Natural killer cell (primary cell): Measurements from ENCODE around the gene REXO4. TPM values are rescaled to one million over a fixed set of nuclear protein-coding genes. Genes with fewer than 3 reads are reported as not detected.

Experiments used
- ATAC-seq, 3 donors: fragments of 150-1000 bp in 2 of 3; fragments of 200-7000 bp in 1 of 3; cut with Tn5 transposase; 1 replicate in 1 of 3; 2 replicates in 2 of 3; pipeline ENCODE4 v1.10.0; 2021; ENCODE audit warnings: mild to moderate bottlenecking in 2 of 3, moderate library complexity in 2 of 3
- DNase-seq, 2 donors: peaks; one replicate each; pipeline versions ENCODE4 v3.0.0 to v3.0.0-alpha.2; 2013 to 2021; ENCODE audit warnings: mixed read lengths in 1 of 2
- H3K27ac ChIP-seq: one replicate; pipeline ENCODE4 v1.5.1; 2013; ENCODE audit warnings: mild to moderate bottlenecking, low read length
- H3K27me3 ChIP-seq: one replicate; pipeline ENCODE4 v1.6.1; 2013; ENCODE audit warnings: low read length; ENCODE audit not compliant: control insufficient read depth, insufficient read depth
- H3K36me3 ChIP-seq: one replicate; pipeline ENCODE4 v1.6.1; 2013; ENCODE audit warnings: low read length; ENCODE audit not compliant: control insufficient read depth, insufficient read depth
- H3K4me1 ChIP-seq: one replicate; pipeline ENCODE4 v1.6.1; 2013; ENCODE audit warnings: low read length; ENCODE audit not compliant: control insufficient read depth, insufficient read depth
- H3K4me3 ChIP-seq: one replicate; pipeline ENCODE4 v1.5.1; 2013; ENCODE audit warnings: low read length
- H3K9me3 ChIP-seq: one replicate; pipeline ENCODE4 v1.6.1; 2013; ENCODE audit warnings: low read length; ENCODE audit not compliant: control insufficient read depth, insufficient read depth
- H3K27ac Mint-ChIP-seq, 2 donors: one replicate each; pipeline ENCODE4 v1.8.0; 2022; ENCODE audit warnings: mild to moderate bottlenecking in 2 of 2, mixed read lengths in 2 of 2, moderate library complexity in 1 of 2
- H3K27me3 Mint-ChIP-seq, 2 donors: one replicate each; pipeline ENCODE4 v1.8.0; 2022; ENCODE audit warnings: low read depth in 2 of 2, mixed read lengths in 2 of 2
- H3K36me3 Mint-ChIP-seq: one replicate; pipeline ENCODE4 v1.8.0; 2022; ENCODE audit warnings: mixed read lengths
- H3K4me1 Mint-ChIP-seq, 2 donors: one replicate each; pipeline ENCODE4 v1.8.0; 2022; ENCODE audit warnings: mixed read lengths in 2 of 2
- H3K4me3 Mint-ChIP-seq: one replicate; pipeline ENCODE4 v1.8.0; 2022; ENCODE audit warnings: mild to moderate bottlenecking, moderate library complexity, mixed read lengths
- H3K9me3 Mint-ChIP-seq, 2 donors: one replicate each; pipeline ENCODE4 v1.8.0; 2022; ENCODE audit warnings: mixed read lengths in 2 of 2
- WGBS: methylation state at CpG from one replicate; pipeline ENCODE4 v1.1.7; 2013; ENCODE audit warnings: missing lambda C conversion rate; ENCODE audit not compliant: insufficient coverage; 5-methylcytosine and 5-hydroxymethylcytosine counted together
- intact Hi-C: fragments of 100-400 bp; cut with micrococcal nuclease; formaldehyde crosslinking; loops from one replicate; pipeline ENCODE4 v1.14.2; 2022
- total RNA-seq, 4 donors: library from RNA; stranded (reverse); fragments of 120-200 nt in 1 of 4; gene quantifications; one replicate each; pipeline versions ENCODE4 v1.2.3 to v1.2.4, GENCODE V29; 2013 to 2022
- TF ChIP-seq, protein P1 (sequence below): fragments of 200-600 bp; IDR thresholded peaks from one replicate; pipeline ENCODE4 v1.8.0; 2022; ENCODE audit warnings: antibody characterized with exemption

REXO4 gene
- total RNA-seq, 3 donors from 2014 or later (not counting 1 experiment from before 2014, with no cell fraction given) = 14.2 to 21.6 (median 18.8) TPM

DNA sequence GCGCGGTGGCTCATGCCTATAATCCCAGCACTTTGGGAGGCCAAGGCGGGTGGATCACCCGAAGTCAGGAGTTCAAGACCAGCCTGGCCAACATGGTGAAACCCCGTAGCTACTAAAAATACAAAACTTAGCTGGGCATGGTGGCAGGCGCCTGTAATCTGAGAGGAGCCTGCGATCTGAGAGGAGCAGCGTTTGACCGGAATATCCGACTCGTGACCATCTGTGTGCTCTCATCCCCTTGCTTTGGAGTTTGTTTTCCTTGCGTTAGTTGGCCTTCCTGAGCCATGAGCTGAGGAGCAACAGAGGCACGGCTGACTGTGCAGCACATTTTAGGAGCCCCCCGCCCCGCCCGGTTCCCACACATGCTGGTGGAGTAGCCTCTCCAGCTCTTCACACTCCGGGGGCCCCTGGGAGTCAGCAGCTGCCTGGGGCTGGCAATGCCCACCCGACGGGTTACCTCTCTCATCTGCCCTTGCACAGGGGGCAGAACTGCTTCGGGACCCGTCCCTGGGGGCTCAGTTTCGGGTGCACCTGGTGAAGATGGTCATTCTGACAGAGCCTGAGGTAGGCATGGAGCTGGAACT, 7.3 kb upstream of the REXO4 start:
- Histone ChIP-seq H3K9me3 (no peaks in the 10 kb centered on the region), H3K4me3 (no peak overlapping the region), H3K4me1 (peaks cover 13% of the 10 kb centered on the region), H3K27me3 (peaks cover 8% of the 10 kb centered on the region), H3K27ac (no peak overlapping the region), H3K36me3 (no peaks in the 10 kb centered on the region)
- peaks cover 8 to 22% of the 10 kb centered on the region in 2 donors for H3K27me3 Mint-ChIP-seq
- H3K4me1 Mint-ChIP-seq = peaks cover 0 to 6% of the 10 kb centered on the region in 2 donors
- H3K36me3 Mint-ChIP-seq = no peaks in the 10 kb centered on the region
- 94% methylated on average over 22 of the region's 22 CpGs for WGBS
- intact Hi-C loops = no loop called here
- TF ChIP-seq, protein P1, sequence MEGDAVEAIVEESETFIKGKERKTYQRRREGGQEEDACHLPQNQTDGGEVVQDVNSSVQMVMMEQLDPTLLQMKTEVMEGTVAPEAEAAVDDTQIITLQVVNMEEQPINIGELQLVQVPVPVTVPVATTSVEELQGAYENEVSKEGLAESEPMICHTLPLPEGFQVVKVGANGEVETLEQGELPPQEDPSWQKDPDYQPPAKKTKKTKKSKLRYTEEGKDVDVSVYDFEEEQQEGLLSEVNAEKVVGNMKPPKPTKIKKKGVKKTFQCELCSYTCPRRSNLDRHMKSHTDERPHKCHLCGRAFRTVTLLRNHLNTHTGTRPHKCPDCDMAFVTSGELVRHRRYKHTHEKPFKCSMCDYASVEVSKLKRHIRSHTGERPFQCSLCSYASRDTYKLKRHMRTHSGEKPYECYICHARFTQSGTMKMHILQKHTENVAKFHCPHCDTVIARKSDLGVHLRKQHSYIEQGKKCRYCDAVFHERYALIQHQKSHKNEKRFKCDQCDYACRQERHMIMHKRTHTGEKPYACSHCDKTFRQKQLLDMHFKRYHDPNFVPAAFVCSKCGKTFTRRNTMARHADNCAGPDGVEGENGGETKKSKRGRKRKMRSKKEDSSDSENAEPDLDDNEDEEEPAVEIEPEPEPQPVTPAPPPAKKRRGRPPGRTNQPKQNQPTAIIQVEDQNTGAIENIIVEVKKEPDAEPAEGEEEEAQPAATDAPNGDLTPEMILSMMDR = no peak
- H3K4me3 Mint-ChIP-seq = no peak overlapping the region
- no peak for DNase-seq
- ATAC-seq = no peak
- H3K27ac Mint-ChIP-seq = no peak overlapping the region
- no peaks in the 10 kb centered on the region for H3K9me3 Mint-ChIP-seq

DNA sequence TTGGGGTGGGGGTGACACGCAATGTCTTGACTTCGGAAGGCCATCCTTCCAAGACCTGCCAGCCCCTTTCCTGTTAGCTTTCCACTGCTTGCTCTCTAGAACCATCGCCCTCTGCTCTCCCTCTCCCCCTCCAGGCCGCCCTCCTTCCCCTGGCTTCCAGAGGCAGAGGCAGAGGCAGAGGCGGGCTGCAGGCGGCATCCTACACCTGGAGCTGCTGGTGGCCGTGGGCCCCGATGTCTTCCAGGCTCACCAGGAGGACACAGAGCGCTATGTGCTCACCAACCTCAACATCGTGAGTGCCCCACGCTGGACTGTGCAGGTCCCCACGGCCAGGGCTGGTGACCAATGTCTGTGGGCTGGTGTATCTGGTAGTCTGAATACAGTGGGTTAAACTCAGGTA, 6.4 kb upstream of the REXO4 start:
- H3K9me3 Mint-ChIP-seq = no peaks in the 10 kb centered on the region
- peaks cover 8 to 19% of the 10 kb centered on the region in 2 donors for H3K27me3 Mint-ChIP-seq
- TF ChIP-seq, protein P1 = no peak
- no peak overlapping the region for H3K4me3 Mint-ChIP-seq
- peaks cover 1 to 4% of the 10 kb centered on the region in 2 donors for H3K4me1 Mint-ChIP-seq
- Histone ChIP-seq H3K9me3 (no peaks in the 10 kb centered on the region), H3K27me3 (peaks cover 8% of the 10 kb centered on the region), H3K4me1 (peaks cover 13% of the 10 kb centered on the region), H3K4me3 (no peak overlapping the region), H3K36me3 (no peaks in the 10 kb centered on the region), H3K27ac (no peak overlapping the region)
- H3K27ac Mint-ChIP-seq = no peak overlapping the region
- H3K36me3 Mint-ChIP-seq = no peaks in the 10 kb centered on the region
- WGBS = 96% methylated on average over 12 of the region's 12 CpGs
- intact Hi-C loops = no loop called here
- DNase-seq = no peak
- ATAC-seq = no peak

DNA sequence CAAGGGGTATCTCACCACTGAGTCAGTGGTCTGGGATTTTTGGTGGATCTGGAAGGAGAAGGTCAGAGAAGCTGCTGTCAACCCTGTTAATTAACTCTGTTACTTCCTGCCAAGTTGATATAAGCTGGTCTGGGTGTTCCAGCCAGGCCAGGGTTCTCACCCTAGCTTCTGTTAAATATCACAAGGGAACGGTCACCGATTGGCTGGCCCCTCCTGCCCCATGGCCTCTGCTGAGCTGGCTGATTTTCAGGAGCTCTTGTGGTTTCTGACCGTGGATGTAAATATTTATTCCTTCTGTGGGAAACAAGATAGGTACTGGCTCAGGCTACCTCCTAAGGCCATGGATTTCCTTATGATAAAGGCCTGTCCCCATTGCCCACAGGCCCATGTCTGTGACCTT, 5.4 kb upstream of the REXO4 start:
- WGBS = 87% methylated on average over 3 of the region's 3 CpGs
- H3K27ac Mint-ChIP-seq = no peak overlapping the region
- intact Hi-C loops = no loop called here

More for the DNA sequence above, 5.4 kb upstream of the REXO4 start:
- Histone ChIP-seq H3K36me3 (no peaks in the 10 kb centered on the region), H3K4me3 (no peak overlapping the region), H3K27me3 (peaks cover 8% of the 10 kb centered on the region), H3K27ac (no peak overlapping the region), H3K9me3 (no peaks in the 10 kb centered on the region), H3K4me1 (peaks cover 16% of the 10 kb centered on the region)
- ATAC-seq = no peak
- H3K9me3 Mint-ChIP-seq = no peaks in the 10 kb centered on the region
- peaks cover 11 to 13% of the 10 kb centered on the region in 2 donors for H3K4me1 Mint-ChIP-seq
- no peak overlapping the region for H3K4me3 Mint-ChIP-seq
- TF ChIP-seq, protein P1 = no peak
- DNase-seq = no peak
- H3K36me3 Mint-ChIP-seq = no peaks in the 10 kb centered on the region
- H3K27me3 Mint-ChIP-seq = peaks cover 8 to 19% of the 10 kb centered on the region in 2 donors
